ENCODE results near the gene LGI4.
"Not testable (repeated sequence)": the region's sequence is repeated elsewhere in the genome, so short reads cannot be mapped to it uniquely, and the experiment has no call there.

The LGI4 gene

DNA sequence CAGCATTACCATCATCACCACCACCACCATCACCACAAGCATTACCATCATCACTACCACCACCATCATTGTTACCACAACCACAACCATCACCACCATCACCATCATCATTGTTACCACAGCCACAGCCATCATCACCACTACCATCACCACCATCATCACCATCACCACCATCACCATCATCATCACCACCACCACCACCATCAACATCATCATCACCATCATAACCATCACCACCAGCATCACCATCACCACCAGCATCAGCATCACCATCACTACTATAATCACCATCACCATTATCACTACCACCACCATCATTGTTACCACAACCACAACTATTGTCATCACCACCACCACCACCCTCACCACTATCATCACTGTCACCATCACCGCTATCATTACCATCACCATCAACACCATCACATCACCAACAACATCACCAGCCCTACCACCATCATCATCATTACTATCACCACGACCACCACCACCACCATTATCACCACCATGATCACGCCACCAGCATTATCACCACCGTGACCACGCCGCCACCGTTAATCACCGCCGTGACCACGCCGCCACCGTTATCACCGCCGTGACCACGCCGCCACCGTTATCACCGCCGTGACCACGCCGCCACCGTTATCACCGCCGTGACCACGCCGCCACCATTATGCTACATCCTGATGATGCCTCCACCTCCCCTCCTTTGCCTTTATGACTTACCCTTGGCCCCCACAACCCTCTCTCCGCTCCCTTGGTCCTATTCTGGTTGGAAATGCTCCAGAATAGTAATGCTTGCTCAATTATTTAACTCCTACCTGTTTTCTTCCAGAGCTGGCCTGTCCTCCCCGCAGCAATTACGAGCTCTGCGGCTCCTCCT lies 29.2 kb downstream of the LGI4 start:
- DNase-seq = no peak

DNA sequence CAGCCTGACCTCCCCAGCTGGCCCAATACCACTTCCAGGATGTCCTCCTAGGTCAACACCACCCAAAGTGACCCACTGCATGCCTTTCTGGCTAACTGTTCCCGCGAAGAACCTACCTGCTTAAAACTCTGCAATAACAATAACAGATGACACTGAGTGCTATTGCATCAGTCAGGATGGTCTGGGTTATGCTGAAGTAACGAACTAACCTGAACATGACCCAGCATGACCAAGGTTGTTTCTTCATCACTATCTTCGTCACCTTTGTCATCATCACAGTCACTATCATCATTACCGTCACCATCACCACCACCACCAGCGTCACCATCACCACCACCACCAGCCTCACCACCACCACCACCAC lies 29.8 kb downstream of the LGI4 start:
- DNase-seq = no peak

GRCh38 chr19:35104361-35104760 lies 30.5 kb downstream of the LGI4 start:
- DNase-seq = no peak

GRCh38 chr19:35103614-35104013 lies 31.2 kb downstream of the LGI4 start:
- not testable (repeated sequence) for DNase-seq

DNA sequence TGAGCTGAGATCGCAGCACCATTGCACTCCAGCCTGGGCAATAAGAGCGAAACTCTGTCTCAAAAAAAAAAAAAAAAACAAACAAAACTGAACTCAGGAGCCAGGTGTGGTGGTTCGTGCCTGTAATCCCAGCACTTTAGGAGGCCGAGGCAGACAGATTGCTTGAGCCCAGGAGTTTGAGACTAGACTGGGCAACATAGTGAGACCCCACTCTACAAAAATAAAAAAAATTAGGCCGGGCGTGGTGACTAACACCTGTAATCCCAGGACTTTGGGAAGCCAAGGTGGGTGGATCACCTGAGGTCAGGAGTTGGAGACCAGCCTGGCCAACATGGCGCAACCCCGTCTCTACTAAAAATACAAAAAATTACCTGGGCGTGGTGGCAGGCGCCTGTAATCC lies 32.9 kb downstream of the LGI4 start:
- DNase-seq = not testable (repeated sequence)

DNA sequence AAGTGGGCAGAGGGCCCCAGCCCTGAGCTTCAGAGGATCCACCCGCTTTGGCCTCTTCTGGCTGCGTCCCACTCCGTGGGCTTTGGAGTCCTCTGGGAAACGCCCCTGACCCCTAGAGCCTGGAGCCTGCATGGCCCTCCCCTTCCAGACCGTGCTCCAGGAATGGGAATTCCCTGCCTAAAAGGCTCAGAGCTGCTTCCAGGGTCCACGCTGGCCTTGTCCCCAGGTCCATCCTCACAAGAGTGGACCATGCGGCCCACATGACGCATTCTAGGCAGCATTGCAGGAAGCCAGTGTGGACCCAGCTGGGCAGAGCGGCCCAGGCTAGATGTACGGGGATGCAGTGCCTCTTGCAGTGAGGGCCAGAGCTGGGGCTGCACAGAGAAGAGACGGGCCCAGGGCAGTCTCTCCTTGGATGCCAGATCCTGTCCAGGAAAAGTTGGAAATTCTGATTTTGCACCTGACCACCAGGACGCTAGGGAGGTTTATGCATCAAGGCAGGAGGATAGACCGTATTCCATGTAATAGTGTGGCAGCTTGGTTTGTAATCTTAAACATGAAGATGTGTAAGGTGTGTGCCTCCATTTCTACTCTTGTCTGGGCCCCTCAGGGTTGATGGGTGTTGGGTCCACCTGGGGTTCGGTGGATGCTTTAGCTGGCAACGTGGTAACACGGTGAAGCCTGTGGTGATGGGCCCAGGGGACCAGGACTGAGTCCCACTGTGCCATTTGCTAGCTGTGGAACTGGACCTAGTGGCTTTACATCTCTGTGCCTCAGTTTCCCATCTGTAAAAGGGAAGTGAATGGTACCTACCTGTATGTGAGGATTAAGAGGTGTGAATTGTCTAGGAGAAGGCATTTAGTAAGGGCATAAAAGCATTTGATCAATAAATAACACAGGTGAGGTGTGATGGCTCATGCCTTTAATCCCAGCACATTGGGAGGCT lies 34.0 kb downstream of the LGI4 start:
- no peak for DNase-seq

GRCh38 chr19:35099897-35100275 lies 35.0 kb downstream of the LGI4 start:
- no peak for DNase-seq

GRCh38 chr19:35099155-35099896 lies 35.5 kb downstream of the LGI4 start:
- DNase-seq = no peak

DNA sequence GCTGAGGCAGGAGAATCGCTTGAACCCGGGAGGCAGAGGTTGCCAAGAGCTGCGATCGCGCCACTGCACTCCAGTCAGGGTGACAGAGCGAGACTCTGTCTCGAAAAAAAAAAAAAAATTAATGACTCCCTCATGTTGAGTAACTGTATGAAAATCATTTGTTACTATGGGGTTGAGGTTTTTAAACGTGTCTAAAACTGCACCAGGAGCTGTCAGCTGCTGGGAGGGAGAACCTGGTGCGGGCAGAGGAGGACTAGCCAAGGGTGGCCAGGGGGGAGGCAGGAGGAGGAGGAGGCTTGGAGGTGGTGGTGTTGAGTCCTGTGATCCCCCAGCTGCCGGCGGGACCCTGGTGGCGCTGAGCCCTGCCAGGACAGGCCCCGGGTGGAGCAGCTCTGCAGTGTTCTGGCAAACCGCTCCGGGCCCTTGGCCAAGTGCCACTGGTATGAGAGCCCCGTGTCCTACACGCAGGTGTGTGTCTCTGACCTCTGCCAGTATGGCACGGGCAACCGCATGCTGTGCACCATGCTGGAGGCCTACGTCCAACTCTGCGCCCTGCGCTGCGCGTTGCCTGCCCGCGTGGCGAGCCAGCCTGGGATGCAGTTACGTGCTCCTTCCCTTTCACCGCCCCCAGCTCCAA lies 36.3 kb downstream of the LGI4 start:
- DNase-seq = no peak

DNA sequence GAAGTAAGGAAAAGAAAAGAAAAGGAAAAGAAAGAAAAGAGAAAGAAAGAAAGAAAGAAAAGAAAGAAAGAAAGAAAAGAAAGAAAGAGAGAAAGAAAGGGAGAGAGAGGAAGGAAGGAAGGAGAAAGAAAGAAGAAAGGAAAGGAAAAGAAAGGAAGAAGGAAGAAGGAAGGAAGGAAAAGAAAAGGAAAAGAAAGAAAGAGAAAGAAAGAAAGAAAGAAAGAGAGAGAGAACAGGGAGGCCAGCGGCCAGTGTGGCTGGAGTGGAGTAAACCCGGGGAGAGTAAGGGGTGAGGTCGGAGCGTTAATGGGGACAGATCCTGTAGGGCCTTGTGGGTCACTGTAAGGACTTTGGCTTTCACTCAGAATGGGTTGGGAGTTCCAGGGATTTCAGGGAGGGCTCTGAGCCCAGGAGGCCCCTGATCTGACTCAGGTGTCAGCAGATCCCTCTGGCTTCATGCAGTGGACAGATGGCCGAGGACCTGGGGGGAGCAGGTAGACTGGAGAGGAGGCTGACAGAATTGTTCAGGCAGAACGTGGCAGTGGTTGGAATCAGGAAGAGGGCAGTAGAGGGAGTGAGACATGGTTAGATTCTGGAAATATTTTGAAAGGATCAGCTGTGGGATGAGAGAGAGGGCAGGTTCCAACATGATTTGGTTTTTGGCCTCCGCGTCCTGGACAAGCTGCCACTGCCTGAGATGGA lies 39.0 kb downstream of the LGI4 start:
- DNase-seq = no peak

DNA sequence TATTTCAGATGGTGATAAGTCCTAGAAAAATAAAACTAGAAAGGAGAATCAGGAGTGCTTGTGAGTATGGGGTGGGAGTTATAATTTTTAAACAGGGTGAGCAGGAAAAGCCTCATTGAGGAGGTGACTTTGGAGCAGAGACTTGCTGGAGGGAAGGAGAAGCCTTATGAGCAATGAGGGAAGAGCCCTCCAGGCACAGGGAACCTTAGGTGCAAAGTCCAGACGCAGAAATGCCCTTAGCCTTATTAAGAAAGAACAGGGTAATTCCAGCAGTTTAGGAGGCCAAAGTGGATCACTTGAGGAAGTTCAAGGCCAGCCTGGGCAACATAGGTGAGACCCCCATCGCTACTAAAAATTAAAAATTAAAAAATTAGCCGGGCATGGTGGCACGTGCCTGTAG lies 40.2 kb downstream of the LGI4 start:
- no peak for DNase-seq

GRCh38 chr19:35093941-35094647 lies 40.8 kb downstream of the LGI4 start:
- DNase-seq = no peak

GRCh38 chr19:35093430-35093829 lies 41.4 kb downstream of the LGI4 start:
- DNase-seq = no peak

DNA sequence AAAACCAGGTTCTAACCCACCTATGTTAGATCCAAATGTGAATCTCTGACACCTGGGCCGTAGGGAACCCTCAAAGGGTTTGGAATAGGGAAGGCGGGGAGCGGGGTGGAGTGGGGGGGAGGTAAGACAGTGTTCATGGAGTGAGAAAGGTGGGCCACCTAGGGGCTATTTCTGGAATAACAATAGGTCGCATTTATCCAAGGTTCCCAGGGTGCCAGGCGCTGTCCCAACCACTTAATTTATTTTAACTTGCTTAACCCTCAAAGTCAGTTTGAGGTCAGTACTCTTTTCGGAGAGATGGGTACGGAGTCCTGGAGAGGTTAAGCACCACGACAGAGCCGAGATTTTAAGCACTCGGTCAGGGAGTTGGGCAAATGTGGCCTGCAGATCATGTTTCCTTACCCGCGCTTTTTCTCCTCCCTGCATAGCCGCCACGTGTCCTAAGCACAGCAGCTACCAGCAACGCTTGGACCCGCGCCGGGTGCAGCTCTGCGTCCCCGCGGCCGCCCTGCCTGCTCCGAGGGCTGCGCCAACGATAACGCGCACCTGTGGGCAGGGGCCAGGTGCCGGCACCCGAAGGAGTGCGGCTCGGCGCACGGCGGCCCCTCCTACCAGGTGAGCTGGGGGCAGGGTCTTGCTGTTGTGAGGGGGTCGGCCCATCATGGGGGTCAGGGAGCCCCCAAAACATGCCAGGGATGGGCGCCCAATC lies 44.2 kb downstream of the LGI4 start:
- DNase-seq = no peak

DNA sequence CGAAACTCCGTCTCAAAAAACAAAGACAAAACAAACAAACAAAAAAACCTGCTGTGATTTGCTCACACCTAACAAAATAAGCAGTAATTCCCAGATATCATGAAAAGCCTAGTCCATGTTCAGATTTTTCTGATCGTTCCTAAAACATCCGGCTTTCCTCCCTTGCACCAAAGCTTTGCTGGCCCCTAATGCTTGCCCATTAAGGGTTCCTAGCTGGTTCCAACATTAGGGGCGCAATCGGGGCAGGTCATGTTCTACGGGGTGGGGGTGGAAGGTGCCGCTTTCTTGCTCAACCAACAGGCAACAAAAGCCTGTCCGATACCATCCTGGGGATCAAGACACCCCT lies 44.7 kb downstream of the LGI4 start:
- no peak for DNase-seq

DNA sequence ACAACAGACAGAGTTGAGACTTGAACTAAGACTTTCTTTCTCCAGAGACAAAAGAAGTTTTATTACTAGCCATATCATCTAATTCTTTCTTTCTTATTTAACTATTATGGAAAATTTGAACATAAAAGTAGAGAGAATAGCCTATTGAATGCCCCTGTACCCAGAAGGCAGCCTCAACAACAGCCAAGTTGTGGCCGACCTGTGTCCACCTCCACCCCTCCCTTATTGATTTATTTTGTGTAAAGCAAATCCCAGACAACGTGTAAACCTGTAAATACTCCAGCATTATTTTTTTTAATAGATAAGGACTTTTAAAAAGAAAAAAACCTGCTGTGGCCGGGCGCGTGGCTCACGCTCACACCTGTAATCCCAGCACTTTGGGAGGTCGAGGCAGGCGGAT lies 45.3 kb downstream of the LGI4 start:
- no peak for DNase-seq

- no peak for DNase-seq
Measured at GRCh38 chr19:35088131-35088913, 46.5 kb downstream of the LGI4 start.

GRCh38 chr19:35087393-35087792 lies 47.5 kb downstream of the LGI4 start:
- DNase-seq = no peak

DNA sequence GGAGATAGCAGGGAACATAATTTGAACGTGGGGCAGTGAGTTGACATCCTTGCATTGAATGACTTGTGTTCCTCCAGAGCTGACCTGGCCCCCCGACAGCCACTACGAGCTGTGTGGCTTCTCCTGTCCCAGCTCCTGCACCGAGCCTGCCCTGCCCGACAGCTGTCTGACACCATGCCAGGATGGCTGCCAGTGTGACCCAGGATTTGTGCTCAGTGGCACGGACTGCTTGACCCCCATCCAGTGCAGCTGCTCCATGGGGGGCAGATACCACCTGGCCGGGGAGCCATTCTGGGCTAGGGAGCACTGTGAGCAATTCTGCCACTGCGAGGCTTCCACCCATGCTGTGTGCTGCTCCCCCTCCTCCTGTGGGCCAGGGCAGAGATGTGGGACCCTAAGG lies 48.4 kb downstream of the LGI4 start:
- no peak for DNase-seq

DNA sequence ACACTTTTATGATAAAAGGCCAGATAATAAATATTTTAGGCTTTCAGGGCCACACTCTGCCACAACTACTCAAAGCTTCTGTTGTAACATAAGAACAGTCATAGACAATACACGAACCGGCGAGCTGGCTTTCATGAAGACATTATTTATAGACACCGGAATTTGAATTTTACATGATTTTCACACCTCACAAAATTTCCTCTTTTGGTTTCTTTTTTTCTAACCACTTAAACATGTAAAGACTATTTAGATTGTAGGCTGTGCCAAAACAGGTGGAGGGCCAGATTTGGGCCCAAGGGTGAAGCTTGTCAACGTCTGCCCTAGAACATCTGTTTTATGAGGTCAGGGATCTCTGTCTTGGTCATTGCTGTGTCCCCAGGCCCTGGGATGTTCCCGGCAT lies 48.9 kb downstream of the LGI4 start:
- no peak for DNase-seq

All from GDM1 (cell line).